ENCODE measurements around the gene PHACTR4.

GRCh38 chr1:28466226-28466778 is 96.8 kb downstream of the PHACTR4 start:
- TF ChIP-seq NFRKB (IDR thresholded peaks at IDR 0.05) (no peak), CTBP1 (IDR thresholded peaks at IDR 0.05; ENCODE audit: borderline replicate concordance) (no peak), SUZ12 (IDR thresholded peaks at IDR 0.05) (no peak), FOXK2 (IDR thresholded peaks at IDR 0.05) (no peak)
